ENCODE results near the gene KRT73.

Gene KRT73

DNA sequence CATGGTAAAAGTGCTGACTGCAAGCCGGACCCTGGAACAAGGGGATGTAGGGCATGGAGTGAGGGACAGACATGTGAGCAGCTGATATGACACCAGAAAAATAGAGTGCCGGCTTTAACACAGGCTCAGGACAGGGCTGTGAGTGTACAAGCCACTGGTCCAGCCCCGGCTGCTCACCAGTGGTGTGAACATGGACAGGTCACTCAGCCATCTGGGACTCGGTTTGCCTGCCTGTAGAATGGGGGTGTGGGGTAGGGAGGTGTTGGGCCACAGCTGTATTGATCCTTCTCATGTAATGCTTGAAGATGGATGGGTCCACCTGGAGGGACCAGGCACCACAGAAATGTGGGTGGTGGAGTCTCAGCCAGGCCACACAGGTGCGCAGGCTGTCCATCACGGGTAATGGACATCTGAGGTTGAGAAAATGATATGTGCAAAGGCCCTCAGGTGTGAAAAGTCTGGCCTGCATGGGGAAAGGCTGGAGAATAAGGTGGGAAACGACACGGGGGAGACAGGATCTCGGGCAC is 34.1 kb downstream of the KRT73 start:
- Mint-ChIP-seq H3K4me3 (no peak overlapping the region), H3K27me3 (ENCODE audit: low read depth) (peaks cover 3% of the 10 kb centered on the region), H3K4me1 (ENCODE audit: low read depth) (peaks cover 27% of the 10 kb centered on the region), H3K36me3 (ENCODE audit: low read depth) (no peaks in the 10 kb centered on the region), H3K27ac (no peak overlapping the region), H3K9me3 (no peaks in the 10 kb centered on the region)

DNA sequence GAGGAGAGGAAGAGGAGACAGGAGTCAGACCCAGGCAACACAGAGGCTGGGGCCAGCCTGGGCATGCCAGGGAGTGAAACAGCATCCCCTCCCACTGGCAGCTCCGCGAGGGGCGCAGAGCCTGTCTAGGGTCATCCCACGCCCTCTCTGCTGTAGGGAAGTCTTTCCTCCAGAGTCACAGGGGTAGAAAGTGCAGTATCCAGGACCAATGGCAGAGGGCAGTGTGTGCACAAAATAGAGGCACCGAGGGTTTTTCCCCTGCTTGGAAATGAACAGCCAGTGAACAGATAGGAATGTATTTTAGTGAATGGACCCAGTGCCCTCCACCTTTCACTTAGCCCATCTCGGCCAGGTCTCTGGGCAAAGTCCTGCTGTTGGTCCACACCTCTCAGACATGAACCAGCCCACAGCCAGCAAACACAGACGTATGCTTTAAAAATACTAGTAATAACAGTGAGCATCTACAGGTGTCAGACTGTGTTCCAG is 35.3 kb downstream of the KRT73 start:
- Mint-ChIP-seq H3K9me3 (no peaks in the 10 kb centered on the region), H3K27ac (no peak overlapping the region), H3K4me1 (ENCODE audit: low read depth) (peaks cover 27% of the 10 kb centered on the region), H3K4me3 (no peak overlapping the region), H3K36me3 (ENCODE audit: low read depth) (no peaks in the 10 kb centered on the region), H3K27me3 (ENCODE audit: low read depth) (no peaks in the 10 kb centered on the region)

DNA sequence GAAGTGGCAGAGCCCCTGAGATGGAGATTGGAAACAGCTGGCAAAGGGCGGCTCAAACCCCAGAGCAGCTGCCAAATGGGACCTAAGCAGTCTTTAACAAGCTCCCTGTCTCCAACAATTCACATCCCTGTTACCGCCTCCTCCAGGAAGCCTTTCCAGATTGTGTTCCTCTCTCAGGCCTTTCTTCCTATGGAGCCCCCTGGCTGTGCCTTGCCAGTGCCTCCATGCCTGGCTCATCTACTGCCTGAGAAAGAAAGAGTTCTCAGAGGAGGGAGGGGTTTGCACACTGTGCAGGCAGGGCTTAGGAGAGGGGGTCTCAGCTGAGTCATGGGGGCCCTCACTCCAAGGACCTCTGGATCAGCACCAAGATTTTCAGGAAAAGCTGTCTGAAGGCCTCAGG is 35.9 kb downstream of the KRT73 start:
- Mint-ChIP-seq H3K36me3 (ENCODE audit: low read depth) (no peaks in the 10 kb centered on the region), H3K4me3 (no peak overlapping the region), H3K4me1 (ENCODE audit: low read depth) (peaks cover 27% of the 10 kb centered on the region), H3K27ac (no peak overlapping the region), H3K9me3 (no peaks in the 10 kb centered on the region), H3K27me3 (ENCODE audit: low read depth) (no peaks in the 10 kb centered on the region)

DNA sequence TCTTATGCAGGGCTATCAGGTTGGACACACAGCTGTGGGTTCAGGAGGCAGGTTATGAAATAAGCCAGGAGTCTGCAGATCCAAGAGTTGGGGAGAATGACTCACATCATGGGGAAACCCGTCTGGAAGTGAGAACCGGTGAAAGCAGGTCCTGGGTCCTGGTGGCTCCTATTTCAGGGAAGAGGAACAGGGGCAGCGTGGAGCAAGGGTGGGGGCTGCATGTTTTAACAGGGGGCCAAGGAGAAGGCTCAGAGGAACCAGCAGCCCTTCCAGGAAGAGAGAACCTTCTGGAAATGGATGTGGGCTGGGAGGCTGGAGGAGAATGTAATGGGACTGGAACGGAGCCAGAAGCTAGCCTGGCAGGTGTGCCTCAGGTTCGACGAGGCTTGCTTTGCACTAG is 36.9 kb downstream of the KRT73 start:
- Mint-ChIP-seq H3K4me1 (ENCODE audit: low read depth) (peaks cover 19% of the 10 kb centered on the region), H3K36me3 (ENCODE audit: low read depth) (no peaks in the 10 kb centered on the region), H3K27ac (no peak overlapping the region), H3K4me3 (no peak overlapping the region), H3K27me3 (ENCODE audit: low read depth) (no peaks in the 10 kb centered on the region), H3K9me3 (no peaks in the 10 kb centered on the region)

DNA sequence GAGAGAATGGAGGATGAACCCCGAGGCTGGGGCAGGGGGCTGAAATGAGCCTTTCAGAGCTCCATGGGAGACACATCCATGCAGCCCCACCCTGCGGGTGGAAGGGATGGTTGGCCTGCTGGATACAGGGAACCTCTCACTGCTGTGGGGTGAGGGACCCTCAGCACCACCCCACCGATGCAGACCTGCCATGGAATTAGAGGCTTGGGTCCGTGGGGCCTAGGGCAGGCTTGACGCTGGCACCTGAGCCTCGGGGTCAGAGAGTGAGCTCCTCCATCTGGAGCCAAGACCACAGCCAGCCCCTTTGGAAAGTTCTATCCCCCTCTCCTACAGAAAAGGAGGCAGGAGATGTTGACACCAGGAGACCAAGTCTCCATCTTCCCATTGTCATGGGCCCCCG is 37.3 kb downstream of the KRT73 start:
- Mint-ChIP-seq H3K4me1 (ENCODE audit: low read depth) (peaks cover 15% of the 10 kb centered on the region), H3K9me3 (no peaks in the 10 kb centered on the region), H3K4me3 (no peak overlapping the region), H3K27ac (no peak overlapping the region), H3K36me3 (ENCODE audit: low read depth) (no peaks in the 10 kb centered on the region), H3K27me3 (ENCODE audit: low read depth) (no peaks in the 10 kb centered on the region)

GRCh38 chr12:52580496-52580895 is 37.9 kb downstream of the KRT73 start:
- Mint-ChIP-seq H3K4me3 (no peak overlapping the region), H3K4me1 (ENCODE audit: low read depth) (peaks cover 11% of the 10 kb centered on the region), H3K27me3 (ENCODE audit: low read depth) (no peaks in the 10 kb centered on the region), H3K27ac (no peak overlapping the region), H3K36me3 (ENCODE audit: low read depth) (no peaks in the 10 kb centered on the region), H3K9me3 (no peaks in the 10 kb centered on the region)

DNA sequence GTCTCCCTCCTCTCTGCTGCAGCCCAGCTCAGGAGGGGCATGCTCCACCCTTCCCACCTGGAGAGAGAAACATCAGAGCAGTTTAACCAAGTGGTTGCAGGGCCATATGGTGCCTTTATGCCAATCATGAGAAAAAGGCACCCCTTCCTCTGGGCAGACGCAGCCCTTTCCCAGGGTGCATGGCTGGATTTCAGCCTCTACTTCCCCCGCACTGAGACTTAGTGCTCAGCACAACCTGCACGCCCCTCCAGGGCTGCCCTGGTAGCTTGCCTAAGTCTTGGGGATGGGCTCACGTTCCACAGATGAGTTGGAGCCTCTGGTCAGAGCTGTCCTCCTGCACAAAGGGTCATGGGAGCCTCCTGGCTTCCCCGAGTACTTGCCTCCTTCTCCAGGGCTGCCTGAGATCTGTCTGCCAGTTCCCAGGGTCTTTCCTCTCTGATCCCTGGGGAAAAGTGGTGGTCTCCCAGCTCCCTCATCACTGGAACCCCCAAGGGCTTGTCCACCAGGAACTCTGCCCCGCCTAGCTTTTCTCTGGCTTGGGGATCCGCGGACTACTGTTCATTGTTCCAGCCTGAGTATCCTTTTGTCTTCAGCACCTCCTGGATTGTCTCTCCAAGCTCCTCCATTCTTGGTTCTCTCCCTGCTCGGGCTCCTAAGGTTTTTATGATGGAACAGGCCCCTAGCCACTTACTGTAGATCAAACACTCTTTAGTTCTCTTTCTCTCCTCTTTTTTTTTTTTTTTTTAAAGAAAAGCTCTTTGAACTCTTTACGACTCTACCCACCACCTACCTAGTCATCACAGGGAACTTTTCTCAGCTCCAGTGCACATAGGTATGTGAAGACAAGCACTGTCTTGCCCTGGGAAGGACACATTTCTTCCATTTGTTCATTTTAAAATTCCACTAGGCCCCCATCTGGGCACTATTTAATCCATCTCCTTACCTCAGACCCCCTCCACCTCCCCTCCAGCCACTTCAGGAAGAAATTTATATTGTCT is 38.6 kb downstream of the KRT73 start:
- Mint-ChIP-seq H3K4me1 (ENCODE audit: low read depth) (peaks cover 3% of the 10 kb centered on the region), H3K27me3 (ENCODE audit: low read depth) (no peaks in the 10 kb centered on the region), H3K9me3 (no peaks in the 10 kb centered on the region), H3K36me3 (ENCODE audit: low read depth) (no peaks in the 10 kb centered on the region), H3K27ac (no peak overlapping the region), H3K4me3 (no peak overlapping the region)

DNA sequence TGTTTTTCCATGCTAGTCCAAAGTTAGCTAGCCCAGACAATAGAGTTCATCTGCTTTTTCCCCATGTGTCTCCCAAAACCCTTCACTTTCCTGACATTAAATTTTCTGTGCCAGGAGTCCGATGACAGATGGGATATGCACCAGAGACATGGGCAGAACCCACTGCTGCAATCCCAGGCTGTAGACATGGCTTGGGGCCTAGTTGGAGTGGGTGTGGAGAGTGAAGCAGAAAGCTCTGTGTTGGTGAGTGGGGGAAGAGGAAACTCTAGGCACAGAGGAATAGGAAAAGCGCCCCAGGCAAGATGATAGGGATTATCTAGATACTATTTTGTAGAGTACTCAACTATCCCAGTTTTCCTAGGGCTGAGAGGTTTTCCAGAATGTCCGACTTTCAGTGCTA is 39.9 kb downstream of the KRT73 start:
- Mint-ChIP-seq H3K27me3 (ENCODE audit: low read depth) (no peaks in the 10 kb centered on the region), H3K4me1 (ENCODE audit: low read depth) (peaks cover 3% of the 10 kb centered on the region)

DNA sequence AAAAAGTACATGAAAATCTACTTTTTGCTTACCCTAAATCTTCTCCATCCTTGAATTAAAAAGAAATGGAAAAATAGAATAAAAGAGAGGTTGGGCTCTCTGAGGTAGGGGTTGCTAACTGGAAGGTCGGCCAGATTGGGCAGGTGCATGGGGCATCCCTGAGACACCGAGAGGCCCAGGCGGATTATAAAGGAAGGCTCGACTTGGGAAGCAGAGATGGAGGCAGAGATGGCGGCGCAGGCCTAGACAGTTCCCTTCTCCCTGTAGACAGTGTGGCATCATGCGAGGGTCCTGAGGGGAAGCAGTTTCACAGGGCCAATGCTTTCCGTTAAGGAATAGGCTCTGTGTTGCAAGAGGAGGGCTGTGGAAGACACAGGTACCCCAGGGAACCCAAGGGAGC is 41.0 kb downstream of the KRT73 start:
- Mint-ChIP-seq H3K4me3 (no peak overlapping the region), H3K27me3 (ENCODE audit: low read depth) (no peaks in the 10 kb centered on the region), H3K4me1 (ENCODE audit: low read depth) (no peaks in the 10 kb centered on the region), H3K9me3 (no peaks in the 10 kb centered on the region), H3K27ac (no peak overlapping the region), H3K36me3 (ENCODE audit: low read depth) (no peaks in the 10 kb centered on the region)

More for the DNA sequence above, 39.9 kb downstream of the KRT73 start:
- Mint-ChIP-seq H3K36me3 (ENCODE audit: low read depth) (no peaks in the 10 kb centered on the region), H3K4me3 (no peak overlapping the region), H3K9me3 (no peaks in the 10 kb centered on the region), H3K27ac (no peak overlapping the region)

- no peaks in the 10 kb centered on the region for H3K4me1 Mint-ChIP-seq (ENCODE audit: low read depth)
- no peak overlapping the region for H3K27ac Mint-ChIP-seq
- H3K4me3 Mint-ChIP-seq, result no peak overlapping the region
- no peaks in the 10 kb centered on the region for H3K27me3 Mint-ChIP-seq (ENCODE audit: low read depth)
- no peaks in the 10 kb centered on the region for H3K36me3 Mint-ChIP-seq (ENCODE audit: low read depth)
- no peaks in the 10 kb centered on the region for H3K9me3 Mint-ChIP-seq
Observed at GRCh38 chr12:52575948-52576347, 42.4 kb downstream of the KRT73 start.

- Mint-ChIP-seq H3K4me3 (no peak overlapping the region), H3K27ac (no peak overlapping the region), H3K4me1 (ENCODE audit: low read depth) (no peaks in the 10 kb centered on the region), H3K27me3 (ENCODE audit: low read depth) (no peaks in the 10 kb centered on the region), H3K9me3 (no peaks in the 10 kb centered on the region), H3K36me3 (ENCODE audit: low read depth) (no peaks in the 10 kb centered on the region)
Observed at GRCh38 chr12:52575256-52575655, 43.1 kb downstream of the KRT73 start.

DNA sequence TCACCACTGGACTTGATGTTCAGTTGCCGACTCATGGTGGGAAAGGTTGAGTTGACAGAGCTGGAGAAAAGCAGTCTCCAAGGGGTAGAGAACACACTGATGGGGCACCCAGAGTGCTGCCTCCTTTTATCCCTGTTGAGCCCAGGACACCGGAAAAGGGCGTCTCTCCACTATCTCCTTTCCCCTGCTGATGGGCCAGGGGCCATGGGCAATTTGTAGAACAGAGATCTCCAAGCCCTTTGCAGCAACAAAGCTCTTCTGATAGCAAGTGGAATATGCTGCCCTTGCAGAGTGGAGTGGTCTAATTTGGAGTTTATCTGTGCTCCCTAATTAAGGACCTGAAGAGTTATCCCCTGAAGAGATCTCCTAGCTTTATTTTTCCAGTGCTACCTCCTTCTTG is 44.6 kb downstream of the KRT73 start, which contains the start of gene KRT74:
Gene KRT74, minus strand, starts transcription at position 101 of the 400 bp plus-strand sequence. Its CDS starts 66 bp downstream, at position 35.
- H3K27ac Mint-ChIP-seq, result no peak within 1 kb of the TSS
- no peaks in the 10 kb centered on the region for H3K4me1 Mint-ChIP-seq (ENCODE audit: low read depth)
- H3K27me3 Mint-ChIP-seq (ENCODE audit: low read depth), result no peaks in the 10 kb centered on the region
- no peaks in the 10 kb centered on the region for H3K9me3 Mint-ChIP-seq
- no peak within 1 kb of the TSS for H3K4me3 Mint-ChIP-seq
- no peaks in the 10 kb centered on the region for H3K36me3 Mint-ChIP-seq (ENCODE audit: low read depth)

DNA sequence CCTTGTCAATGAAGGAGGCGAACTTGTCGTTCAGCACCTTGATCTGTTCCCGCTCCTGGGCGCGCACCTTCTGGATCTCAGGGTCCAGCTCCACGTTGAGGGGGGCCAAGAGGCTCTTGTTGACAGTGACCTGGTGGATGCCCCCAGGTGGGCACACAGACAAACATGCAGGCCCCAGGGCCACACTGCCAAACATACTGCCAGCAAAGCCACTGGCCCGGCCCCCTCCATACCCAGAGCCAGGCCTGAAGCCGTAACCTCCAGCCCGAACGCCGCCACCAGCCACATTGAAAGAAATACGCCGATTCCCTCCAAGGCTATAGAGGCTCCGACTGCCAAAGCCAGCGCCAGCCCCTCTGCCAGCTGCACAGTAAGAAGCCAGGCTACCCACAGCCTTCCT is 45.1 kb downstream of the KRT73 start:
- H3K27me3 Mint-ChIP-seq (ENCODE audit: low read depth), result no peaks in the 10 kb centered on the region

DNA sequence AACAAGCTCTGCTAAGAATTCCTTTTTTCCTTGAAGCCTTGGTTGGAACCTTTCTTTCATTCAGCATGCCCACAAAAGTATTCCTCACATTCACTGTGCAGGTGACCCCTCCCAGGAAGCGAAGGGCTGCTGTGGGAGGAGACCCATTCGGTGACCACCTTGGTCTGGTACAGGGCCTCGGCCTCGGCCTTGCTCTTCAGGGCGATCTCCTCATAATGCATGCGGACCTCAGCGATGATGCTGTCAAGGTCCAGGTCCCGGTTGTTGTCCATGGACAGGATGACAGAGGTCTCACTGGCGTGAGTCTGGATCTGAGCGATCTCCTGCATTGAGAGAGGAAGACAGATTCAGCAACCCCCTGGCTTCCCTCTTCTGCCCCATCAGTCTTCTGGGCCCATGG is 47.8 kb downstream of the KRT73 start:
- no peaks in the 10 kb centered on the region for H3K36me3 Mint-ChIP-seq (ENCODE audit: low read depth)
- H3K27me3 Mint-ChIP-seq (ENCODE audit: low read depth), result peaks cover 1% of the 10 kb centered on the region
- no peak overlapping the region for H3K27ac Mint-ChIP-seq
- no peaks in the 10 kb centered on the region for H3K4me1 Mint-ChIP-seq (ENCODE audit: low read depth)
- no peak overlapping the region for H3K4me3 Mint-ChIP-seq
- H3K9me3 Mint-ChIP-seq, result no peaks in the 10 kb centered on the region

More for the DNA sequence above, 45.1 kb downstream of the KRT73 start:
- Mint-ChIP-seq H3K27ac (no peak overlapping the region), H3K4me1 (ENCODE audit: low read depth) (no peaks in the 10 kb centered on the region), H3K4me3 (no peak overlapping the region), H3K9me3 (no peaks in the 10 kb centered on the region), H3K36me3 (ENCODE audit: low read depth) (no peaks in the 10 kb centered on the region)

DNA sequence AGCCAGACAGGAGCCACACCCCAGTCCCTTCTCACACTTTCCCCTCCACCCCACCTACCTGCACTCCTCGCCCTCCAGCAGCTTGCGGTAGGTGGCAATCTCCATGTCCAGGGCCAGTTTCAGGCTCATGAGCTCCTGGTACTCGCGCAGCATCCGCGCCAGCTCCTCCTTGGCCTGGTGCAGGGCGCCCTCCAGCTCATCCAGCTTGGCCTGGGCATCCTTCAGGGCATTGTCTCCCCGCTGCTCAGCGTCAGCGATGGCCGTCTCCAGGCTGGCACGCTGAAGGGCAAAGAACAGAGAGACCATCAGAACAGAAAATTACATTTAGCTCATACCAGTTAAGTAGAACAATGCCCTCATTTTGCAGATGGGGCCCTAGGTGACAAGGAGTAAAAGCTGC is 50.2 kb downstream of the KRT73 start:
- H3K27ac Mint-ChIP-seq, result no peak overlapping the region
- no peaks in the 10 kb centered on the region for H3K4me1 Mint-ChIP-seq (ENCODE audit: low read depth)
- no peaks in the 10 kb centered on the region for H3K36me3 Mint-ChIP-seq (ENCODE audit: low read depth)
- no peak overlapping the region for H3K4me3 Mint-ChIP-seq
- no peaks in the 10 kb centered on the region for H3K9me3 Mint-ChIP-seq
- H3K27me3 Mint-ChIP-seq (ENCODE audit: low read depth), result peaks cover 16% of the 10 kb centered on the region
